Cardiac fibroblast (primary cell): ENCODE measurements around the gene KCNQ1.

Experiments used
- DNase-seq, 2 donors: peaks; one replicate each; pipeline versions ENCODE4 v3.0.0 to v3.0.0-alpha.2; 2010; ENCODE audit warnings: low read depth in 2 of 2
- H3K4me3 ChIP-seq, 2 donors: replicated peaks in 1 of 2; 1 replicate in 1 of 2; 2 replicates in 1 of 2; pipeline ENCODE4 v1.5.1; 2011; ENCODE audit warnings: low read depth in 2 of 2, low read length in 2 of 2, mild to moderate bottlenecking in 2 of 2, moderate library complexity in 1 of 2
- TF ChIP-seq, protein P1 (sequence below): IDR thresholded peaks from one replicate; pipeline ENCODE4 v1.5.1; 2011; ENCODE audit warnings: low read depth, mild to moderate bottlenecking, low read length, inconsistent platforms

The KCNQ1 gene

DNA sequence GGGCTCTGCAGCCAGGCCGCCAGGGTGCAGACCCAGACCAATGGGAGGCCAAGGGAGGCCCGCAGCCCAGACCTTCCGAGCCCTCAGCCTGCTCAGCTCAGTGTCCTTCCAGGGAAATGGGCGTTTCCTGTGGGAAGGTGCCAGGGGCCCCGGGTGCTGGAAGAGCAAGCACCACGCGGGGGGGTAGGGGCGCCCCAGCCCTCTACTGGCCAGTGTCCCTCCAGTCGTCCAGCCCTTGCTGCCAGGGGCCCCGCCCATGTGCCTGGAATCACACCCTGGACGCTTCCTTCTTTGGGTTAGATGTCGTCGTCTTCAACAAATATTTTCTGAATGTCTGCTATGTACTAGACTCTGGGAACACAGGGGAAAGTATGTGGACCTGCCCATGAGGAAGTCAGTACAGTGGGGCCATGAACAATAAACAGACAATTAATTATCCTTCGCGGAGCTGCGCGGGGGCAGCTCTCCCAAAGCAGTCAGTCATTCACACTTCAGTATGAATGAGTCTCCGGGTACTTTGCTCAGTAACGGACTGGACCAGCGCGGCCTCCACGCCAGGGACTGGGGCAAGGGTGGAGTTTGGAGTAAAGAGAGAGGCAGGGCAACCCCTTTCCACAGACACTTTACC is 380.6 kb downstream of the KCNQ1 start:
- no peak overlapping the region for H3K4me3 ChIP-seq
- TF ChIP-seq, protein P1, sequence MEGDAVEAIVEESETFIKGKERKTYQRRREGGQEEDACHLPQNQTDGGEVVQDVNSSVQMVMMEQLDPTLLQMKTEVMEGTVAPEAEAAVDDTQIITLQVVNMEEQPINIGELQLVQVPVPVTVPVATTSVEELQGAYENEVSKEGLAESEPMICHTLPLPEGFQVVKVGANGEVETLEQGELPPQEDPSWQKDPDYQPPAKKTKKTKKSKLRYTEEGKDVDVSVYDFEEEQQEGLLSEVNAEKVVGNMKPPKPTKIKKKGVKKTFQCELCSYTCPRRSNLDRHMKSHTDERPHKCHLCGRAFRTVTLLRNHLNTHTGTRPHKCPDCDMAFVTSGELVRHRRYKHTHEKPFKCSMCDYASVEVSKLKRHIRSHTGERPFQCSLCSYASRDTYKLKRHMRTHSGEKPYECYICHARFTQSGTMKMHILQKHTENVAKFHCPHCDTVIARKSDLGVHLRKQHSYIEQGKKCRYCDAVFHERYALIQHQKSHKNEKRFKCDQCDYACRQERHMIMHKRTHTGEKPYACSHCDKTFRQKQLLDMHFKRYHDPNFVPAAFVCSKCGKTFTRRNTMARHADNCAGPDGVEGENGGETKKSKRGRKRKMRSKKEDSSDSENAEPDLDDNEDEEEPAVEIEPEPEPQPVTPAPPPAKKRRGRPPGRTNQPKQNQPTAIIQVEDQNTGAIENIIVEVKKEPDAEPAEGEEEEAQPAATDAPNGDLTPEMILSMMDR, result peak; percentile 9
- DNase-seq, result peak; percentile 53 to 78

DNA sequence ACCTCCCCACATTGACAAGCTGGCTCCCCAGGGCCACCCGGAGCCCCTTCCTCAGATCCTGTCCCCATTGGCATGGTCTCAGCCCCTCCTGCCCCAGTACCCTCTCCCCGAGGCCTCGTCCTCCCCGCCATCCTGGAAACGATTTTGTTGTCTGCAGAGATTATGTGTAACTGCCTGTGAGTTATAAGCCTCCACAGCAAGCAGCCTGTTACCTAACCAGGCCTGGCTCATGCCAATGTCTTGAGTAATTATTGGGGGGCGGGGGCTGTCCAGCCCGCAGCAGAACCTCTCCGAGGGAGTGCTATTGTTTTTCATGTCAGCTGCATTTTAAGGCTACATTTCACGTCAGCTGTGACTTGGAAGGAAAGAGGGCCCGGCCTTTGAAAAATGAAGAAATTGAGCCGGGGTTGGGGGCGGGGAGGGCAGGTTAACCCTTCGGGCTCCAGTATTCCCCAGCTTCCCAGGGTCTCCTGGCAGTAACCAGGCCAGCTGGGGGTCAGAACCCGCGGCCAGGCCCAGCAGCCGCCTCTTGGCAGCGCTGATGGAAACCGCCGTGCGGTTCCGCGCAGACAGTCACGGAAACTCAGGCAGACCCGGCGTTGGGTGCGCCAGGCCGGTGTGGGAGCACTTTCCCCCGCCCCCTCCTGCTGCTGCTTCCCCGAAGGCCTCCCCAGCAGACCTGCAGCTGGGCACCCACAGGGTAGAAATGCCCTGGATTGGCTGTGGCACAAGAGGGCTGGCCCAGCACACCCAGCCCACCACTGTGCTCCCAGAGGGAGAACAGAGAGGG is 381.3 kb downstream of the KCNQ1 start:
- TF ChIP-seq, protein P1, result no peak
- peak overlapping the region in 1 of 2 donors; percentile 10 for H3K4me3 ChIP-seq
- peak; percentile 96 to 98 for DNase-seq

DNA sequence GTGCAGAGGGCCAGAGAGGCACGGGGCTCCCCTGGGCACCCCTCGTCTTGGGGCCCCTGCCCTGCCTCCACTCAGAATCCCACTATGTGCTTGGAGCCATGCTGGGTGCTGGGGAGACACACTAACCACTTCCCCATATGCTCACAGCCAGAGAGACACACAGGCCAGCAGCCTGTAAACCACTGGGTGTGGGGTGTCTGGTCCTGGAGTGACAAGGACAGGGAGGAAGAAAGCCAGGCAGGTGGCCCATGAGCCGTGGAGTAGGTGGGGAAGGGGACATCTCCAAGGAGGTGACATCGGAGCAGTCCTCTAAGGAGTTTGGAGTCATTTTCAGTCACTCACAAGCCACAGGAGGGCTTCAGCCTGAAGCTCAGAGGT is 381.9 kb downstream of the KCNQ1 start:
- no peak for DNase-seq
- no peak overlapping the region for H3K4me3 ChIP-seq
- TF ChIP-seq, protein P1, result no peak

DNA sequence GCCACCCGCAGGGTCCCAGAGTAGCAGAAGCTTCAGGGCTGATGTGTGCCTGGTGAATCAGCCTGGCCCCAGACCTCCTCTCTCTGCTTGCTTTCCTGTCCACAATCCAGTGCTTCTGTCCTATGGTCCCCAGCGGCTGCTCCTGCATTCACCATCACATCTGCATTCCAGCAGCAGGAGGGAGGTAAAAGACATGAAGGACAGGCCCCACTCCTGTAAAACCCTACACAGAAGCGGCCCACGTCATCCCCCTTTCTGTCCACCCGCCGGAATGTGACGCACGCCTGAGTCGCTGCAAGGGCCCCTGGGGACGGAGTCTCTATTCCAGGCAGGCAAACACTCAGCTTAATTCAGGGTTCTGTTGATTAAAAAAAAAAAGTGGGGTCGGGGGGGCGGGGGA is 382.4 kb downstream of the KCNQ1 start:
- peak in 1 of 2 donors; percentile 38 for DNase-seq
- no peak overlapping the region for H3K4me3 ChIP-seq
- TF ChIP-seq, protein P1, result no peak

DNA sequence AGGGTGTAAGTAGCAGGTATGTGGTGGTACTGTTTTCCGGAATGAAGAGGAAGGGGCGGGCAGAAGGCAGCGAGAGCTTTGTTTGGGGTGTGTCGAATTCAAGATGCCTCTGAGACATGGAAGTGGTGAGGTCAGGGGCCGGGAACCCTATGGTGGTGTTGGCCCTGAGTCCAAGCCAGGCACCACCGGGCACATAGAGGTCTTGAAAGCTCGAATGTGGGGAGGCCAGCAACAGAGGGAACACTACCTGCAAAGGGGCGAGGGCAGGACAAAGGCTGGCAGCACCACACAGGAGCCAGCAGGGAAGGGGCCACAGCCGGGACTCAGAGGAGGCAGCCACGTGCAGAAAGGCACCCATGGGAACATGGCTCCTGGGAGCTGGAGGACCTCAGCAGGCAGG is 383.0 kb downstream of the KCNQ1 start:
- no peak for DNase-seq
- H3K4me3 ChIP-seq, result no peak overlapping the region
- TF ChIP-seq, protein P1, result no peak

DNA sequence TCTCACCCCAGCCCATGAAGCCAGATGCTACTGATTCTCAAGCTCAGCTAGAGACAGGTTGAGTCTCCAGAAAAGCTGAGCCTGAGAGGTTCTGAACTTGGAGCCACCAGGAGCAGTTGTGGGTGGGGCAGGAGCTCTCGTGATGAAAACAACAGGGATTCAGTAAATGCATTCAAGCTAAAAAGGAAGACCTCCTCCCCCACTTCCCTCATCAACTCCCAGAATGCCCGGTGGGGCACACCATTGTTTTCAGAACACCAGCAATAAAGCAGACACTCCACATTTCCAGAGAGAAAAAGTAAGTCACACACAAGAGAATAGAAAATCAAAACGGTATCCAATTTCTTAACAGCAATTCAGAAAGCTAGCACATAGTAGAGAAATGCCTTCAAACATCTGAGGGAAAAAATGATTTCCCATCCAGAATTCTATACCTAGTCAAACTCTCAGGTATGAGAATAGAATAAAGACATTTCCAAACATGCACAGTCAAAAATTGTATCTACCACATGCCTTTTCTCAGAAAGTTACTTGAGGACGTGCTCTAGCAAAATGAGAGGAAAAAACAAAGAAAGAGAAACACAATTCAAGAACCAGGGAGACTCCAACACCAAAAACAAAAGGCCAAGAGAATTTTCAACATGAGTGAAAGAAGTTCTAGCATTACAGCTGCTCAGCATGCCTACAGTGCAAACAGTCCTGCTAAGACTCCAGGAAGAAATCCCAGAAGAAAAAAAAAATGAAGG is 383.9 kb downstream of the KCNQ1 start:
- H3K4me3 ChIP-seq, result no peak overlapping the region
- TF ChIP-seq, protein P1, result no peak
- no peak for DNase-seq
